ENCODE results near the gene OR10W1.

- TF ChIP-seq ZBTB40 (IDR thresholded peaks at IDR 0.05; ENCODE audit: borderline replicate concordance), result no peak
- TF ChIP-seq, protein P1, sequence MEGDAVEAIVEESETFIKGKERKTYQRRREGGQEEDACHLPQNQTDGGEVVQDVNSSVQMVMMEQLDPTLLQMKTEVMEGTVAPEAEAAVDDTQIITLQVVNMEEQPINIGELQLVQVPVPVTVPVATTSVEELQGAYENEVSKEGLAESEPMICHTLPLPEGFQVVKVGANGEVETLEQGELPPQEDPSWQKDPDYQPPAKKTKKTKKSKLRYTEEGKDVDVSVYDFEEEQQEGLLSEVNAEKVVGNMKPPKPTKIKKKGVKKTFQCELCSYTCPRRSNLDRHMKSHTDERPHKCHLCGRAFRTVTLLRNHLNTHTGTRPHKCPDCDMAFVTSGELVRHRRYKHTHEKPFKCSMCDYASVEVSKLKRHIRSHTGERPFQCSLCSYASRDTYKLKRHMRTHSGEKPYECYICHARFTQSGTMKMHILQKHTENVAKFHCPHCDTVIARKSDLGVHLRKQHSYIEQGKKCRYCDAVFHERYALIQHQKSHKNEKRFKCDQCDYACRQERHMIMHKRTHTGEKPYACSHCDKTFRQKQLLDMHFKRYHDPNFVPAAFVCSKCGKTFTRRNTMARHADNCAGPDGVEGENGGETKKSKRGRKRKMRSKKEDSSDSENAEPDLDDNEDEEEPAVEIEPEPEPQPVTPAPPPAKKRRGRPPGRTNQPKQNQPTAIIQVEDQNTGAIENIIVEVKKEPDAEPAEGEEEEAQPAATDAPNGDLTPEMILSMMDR (IDR thresholded peaks at IDR 0.05 in 2 of 3, conservative IDR thresholded peaks at IDR 0.05 in 1 of 3; ENCODE audit: control insufficient read depth in 2 of 3, extremely low read depth in 1 of 3, insufficient read depth in 1 of 3, low read depth in 3 of 3, low read length in 3 of 3), result no peak
- no peak for TF ChIP-seq MTA2 (IDR thresholded peaks at IDR 0.05; ENCODE audit: low read depth)
- TF ChIP-seq MYC (IDR thresholded peaks at IDR 0.05; ENCODE audit: insufficient read depth, insufficient read length, insufficient replicate concordance, low read length, severe bottlenecking), result no peak
Observed at GRCh38 chr11:58292017-58292416, 24.0 kb upstream of the OR10W1 start.

All from GM12878 (cell line).